ENCODE results near the gene NXF1.
A peak's percentile ranks its signal among the peaks of the same experiment; 100 is the strongest.
"Not testable (repeated sequence)": the region's sequence is repeated elsewhere in the genome, so short reads cannot be mapped to it uniquely, and the experiment has no call there.

The NXF1 gene

DNA sequence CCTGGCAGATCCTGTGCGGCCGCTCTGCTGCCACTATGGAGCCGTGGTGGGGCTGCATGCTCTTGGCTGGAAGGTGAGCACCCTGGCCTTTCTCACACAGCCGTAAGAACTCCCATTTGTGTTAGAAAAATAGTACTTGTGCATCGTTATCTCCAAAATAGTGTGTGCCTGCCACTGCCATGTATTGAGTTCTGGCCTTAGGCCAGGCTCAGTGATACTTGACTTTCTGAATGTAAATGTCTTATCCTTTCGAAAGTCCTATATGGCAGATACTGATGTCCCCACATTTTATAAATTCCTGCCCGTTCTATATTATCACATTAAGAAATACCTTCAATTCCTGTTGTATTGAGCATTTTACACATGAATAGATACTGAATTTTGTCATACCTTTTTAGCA, 22.5 kb downstream of the NXF1 start:
- DNase-seq = no peak

DNA sequence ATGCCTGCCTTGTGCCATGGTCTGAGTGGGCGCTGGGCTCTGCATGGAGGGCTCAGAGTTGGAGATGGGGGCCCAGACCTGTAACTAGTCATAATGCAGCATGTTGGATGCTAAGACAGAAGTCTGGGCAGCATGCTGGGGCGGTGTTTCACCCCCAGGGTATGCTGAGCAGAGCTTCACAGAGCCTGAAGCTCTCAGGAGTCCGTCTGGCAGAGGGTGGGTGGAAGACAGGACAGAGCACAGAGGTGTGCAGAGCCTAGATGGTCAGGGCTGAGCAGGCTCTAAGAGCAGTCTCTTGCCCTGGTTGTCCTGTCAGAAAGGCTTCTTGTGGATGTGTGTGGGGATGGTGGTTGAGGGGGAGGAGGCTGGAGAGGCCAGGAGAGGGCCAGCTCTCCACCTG, 26.8 kb downstream of the NXF1 start:
- DNase-seq = no peak

DNA sequence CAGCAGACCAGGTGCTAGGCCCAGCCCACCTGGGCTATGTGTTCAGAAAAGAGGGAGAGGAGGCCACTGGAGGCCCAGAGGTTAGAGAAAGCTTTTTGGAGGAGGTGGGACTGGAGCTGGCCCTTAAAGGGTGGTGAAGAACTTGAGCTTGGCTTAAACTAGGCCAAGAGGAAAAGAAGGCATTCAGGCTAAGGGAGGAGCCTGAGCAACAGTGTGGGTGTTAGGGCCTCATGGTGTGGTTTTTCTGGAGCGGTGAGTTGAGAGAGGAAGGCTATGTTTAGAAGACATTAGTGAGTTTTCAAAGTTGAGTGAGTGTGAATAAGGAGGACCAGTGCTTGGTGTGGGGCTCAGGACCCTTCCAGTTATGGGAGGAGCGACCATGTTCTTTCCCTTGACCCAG, 27.9 kb downstream of the NXF1 start:
- DNase-seq = no peak

DNA sequence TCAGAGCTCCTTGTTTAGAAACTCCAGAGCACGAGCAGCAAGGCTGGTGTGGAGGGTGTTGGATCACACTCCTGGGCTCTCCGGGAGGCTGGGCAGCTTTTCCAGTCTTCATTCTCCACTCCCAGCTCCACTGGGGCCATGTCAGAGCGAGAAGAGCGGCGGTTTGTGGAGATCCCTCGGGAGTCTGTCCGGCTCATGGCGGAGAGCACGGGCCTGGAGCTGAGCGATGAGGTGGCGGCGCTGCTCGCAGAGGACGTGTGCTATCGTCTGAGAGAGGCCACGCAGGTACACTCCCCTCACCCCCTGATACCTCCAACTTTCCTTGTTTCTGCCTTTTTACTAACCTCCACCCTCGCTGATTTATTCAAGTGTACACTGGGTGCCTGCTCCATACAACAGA, 29.6 kb downstream of the NXF1 start:
- DNase-seq = no peak

DNA sequence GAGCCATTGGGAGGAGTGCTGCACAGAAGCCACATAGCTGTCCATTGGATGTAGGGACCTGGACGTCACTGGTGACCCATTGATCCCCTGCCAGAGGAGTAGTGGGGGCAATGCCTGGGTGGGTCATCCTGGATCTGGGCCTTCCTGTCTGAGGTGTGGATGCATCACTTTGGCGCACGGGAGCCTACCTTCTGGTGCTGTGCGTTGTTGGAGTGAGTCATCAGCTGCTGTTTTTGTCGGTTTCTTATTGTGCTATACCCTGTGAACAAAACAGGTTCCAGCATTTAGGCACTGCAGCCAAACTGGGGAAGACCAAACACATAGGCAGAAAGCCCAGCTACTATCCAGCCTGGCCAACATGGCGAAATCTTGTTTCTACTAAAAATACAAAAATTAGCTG, 30.8 kb downstream of the NXF1 start:
- DNase-seq = no peak

DNA sequence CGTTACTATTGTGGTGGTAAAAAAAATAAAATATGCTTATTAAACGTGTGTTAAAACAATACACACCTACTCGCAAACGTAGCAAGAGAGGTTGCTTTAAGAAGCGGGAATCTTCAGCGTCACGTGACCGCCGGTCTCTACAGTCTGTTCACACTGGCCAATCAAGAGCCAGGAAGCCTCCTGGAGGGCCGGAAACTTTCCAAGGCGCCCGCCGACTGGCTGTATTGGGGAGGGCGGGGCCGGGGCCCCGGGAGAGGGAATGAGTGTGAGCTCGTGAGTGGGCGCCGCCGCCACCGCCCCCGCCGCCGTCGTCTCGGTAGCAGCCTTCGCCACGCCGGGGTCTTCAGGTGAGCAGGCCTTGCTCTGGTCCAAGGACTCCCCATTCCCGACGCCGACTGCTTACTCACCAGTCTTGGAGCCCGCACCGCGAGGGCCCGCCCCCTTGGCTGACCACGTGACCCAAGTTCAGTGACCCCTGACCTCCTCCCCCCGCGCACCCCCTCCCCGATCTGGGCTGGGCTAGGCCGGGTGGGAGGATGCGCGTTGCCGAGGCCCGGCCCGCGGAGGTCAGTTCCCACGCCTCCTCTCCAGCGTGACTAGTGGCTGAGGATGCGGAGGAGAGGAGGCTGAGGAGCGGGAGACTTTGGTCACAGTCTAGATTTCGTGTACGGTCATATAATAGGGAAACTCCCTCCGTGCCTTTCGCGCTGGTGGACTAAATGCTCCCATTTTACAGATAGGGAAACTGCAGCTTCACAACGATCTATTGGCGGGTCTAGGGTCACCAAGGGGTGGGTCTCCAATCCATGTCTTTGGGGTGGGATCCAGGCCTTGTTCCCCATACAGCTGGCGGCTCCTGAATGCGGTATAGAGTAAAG, 33.9 kb downstream of the NXF1 start, which contains the start of gene TAF6L:
TSS of gene TAF6L (plus strand) at position 253 of the 878 bp plus-strand sequence. CDS start 4,388 bp downstream, outside the sequence.
- peak; percentile 97 for DNase-seq

- peak; percentile 72 for DNase-seq
Observed at GRCh38 chr11:62770778-62771143, 34.5 kb downstream of the NXF1 start.

- not testable (repeated sequence) for DNase-seq
Observed at GRCh38 chr11:62760867-62761227, 44.4 kb downstream of the NXF1 start.

DNA sequence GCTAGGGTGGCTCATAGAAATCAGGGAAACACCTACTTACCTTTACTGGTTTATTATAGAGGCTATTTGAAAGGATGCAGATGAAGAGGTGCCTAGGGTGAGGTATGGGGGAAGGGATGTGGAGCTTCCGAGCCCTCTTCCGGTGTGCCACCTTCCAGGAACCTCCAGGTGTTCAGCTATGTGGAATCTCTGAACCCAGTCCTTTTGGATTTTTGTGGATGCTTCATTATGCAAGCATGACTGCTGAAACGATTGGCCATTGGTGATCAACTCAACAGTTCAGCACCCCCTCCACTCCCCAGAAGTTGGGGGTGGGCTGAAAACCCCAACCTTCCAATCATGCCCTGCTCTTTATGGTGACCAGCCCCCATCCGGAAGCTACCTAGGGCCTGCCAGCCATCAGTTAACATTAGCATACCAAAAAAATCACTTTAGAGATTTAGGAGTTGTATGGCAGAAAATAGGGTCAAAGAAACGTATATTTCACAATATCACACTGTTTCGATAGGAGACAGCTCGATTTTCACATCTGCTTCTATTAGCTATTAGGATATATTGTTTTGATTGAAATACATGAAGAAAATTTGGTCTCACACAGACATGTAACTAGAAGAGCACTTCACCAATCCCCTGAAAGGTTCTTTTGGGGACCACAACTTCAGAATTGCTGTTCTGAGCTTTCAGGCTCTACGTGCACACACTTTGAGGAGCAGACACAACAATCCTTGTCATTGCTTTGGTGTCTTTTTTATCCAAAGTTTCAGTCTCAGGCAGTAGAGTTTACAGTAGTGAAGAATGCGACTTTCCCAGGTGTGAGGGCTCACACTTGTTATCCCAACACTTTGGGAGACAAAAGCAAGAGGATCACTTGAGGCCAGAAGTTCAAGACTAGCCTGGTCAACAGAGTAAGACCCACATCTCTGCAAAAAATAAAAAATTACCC, 47.1 kb downstream of the NXF1 start:
- no peak for DNase-seq

DNA sequence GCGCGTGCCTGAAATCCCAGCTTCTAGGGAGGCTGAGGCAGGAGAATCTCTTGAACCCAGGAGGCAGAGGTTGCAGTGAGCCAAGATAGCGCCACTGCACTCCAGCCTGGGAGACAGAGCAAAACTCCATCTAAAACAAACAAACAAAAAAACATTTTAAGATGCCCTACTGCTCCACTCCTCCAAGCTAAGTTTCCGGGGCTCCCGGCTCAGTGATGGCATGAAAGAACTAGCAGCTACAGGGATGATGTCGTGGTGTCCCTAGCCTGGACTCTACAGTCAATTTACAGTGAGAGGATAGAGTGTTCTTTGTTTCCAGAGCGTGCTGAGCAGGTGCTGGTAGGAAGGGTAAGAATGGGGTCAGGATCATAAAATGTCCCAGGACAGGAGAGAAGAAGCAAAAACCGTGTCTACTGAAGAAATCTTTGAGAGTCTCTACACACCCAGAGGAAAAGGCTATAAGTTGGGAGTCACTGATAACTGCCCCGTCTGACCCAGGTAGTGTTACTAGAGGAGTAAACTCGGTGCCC, 50.1 kb downstream of the NXF1 start:
- no peak for DNase-seq

- DNase-seq = peak; percentile 97
Observed at GRCh38 chr11:62753736-62754603, 51.3 kb downstream of the NXF1 start, which contains the start of gene ZBTB3. Gene ZBTB3 (minus strand): TSS chr11:62754160. CDS start chr11:62753664, 496 bp downstream.

GRCh38 chr11:62752994-62753735, 52.1 kb downstream of the NXF1 start:
- DNase-seq = no peak

- no peak for DNase-seq
Observed at GRCh38 chr11:62752177-62752785, 53.0 kb downstream of the NXF1 start.

DNA sequence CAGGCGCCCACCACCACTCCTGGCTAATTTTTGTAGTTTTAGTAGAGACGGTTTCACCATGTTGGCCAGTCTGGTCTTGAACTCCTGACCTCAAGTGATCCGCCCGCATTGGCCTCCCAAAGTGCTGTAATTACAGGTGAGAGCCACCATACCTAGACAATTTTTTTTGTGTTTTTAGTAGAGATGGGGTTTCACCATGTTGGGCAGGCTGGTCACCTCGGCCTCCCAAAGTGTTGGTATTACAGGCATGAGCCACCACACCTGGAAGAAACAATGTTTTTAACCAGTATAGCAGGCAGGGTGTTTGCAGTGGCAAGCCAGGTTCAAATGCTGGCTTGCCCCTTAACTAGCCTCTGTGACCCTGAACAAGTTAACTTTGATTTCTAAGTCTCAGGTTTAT, 55.3 kb downstream of the NXF1 start:
- not testable (repeated sequence) for DNase-seq

DNA sequence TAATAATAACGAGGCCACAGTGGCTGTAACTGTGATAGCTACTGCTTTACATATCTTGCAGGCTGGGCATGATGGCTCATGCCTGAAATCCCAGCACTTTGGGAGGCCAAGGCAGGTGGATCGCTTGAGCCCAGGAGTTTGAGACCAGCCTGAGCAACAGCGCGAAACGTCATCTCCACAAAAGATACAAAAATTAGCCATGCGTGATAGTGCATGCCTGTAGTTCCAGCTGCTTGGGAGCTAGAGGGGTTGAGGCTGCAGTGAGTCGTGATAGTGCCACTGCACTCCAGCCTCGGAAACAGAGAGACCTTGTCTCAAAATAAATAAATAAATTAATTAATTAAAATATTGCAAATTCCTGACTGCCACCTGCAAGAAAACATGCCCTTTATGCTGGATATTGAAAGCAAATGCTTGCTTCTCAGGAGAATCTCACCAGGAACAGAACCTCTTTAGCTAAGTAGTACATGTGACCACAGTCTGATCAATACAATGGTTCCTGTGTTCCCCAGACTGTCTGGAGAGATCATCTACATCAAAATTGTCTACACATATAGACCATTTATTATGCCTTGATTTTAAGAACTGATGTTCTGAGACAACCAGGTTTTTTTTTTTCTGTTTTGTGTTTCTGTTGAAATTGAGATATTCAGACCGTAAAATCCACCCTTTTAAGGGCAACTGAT, 57.6 kb downstream of the NXF1 start:
- no peak for DNase-seq
